Mucosa of descending colon (tissue), 3 donors: ENCODE results near the gene ABCC6. TPM values are rescaled to one million over a fixed set of nuclear protein-coding genes. Genes with fewer than 3 reads are reported as not detected.
A peak's percentile ranks its signal among the peaks of the same experiment; 100 is the strongest.
"Not testable (repeated sequence)": the region's sequence is repeated elsewhere in the genome, so short reads cannot be mapped to it uniquely, and the experiment has no call there.

Experiments
- ATAC-seq: fragments of 200-7000 bp; cut with Tn5 transposase; one replicate; pipeline ENCODE4 v1.9.1; 2020; ENCODE audit warnings: mild to moderate bottlenecking, moderate library complexity
- DNase-seq, 3 donors: peaks; one replicate each; pipeline ENCODE4 v3.0.0-alpha.2; 2020
- H3K36me3 ChIP-seq: fragments of 200-600 bp; one replicate; pipeline ENCODE4 v1.8.0; 2021; ENCODE audit warnings: low read depth, mild to moderate bottlenecking
- H3K4me1 ChIP-seq: fragments of 200-600 bp; one replicate; pipeline ENCODE4 v1.8.0; 2021; ENCODE audit warnings: low read depth, mild to moderate bottlenecking
- H3K4me3 ChIP-seq: fragments of 200-600 bp; one replicate; pipeline ENCODE4 v1.8.0; 2021; ENCODE audit warnings: mild to moderate bottlenecking
- H3K9me3 ChIP-seq: fragments of 200-600 bp; one replicate; pipeline ENCODE4 v1.8.0; 2021; ENCODE audit warnings: mild to moderate bottlenecking
- CTCF ChIP-seq: fragments of 200-600 bp; IDR thresholded peaks from one replicate; pipeline ENCODE4 v1.8.0; 2022; ENCODE audit warnings: antibody characterized with exemption, mild to moderate bottlenecking
- intact Hi-C, 2 donors: fragments of 100-400 bp; cut with DNase I in 1 of 2; cut with micrococcal nuclease in 1 of 2; formaldehyde crosslinking; loops; one replicate each; pipeline versions ENCODE4 v1.11.0 to v1.11.1; 2022; cut with DNase I, micrococcal nuclease
- total RNA-seq, 3 donors: library from RNA; stranded (reverse); fragmentation: NEBNext Ultra II Directional in 2 of 3; extraction: Animal tissue kit (Norgen Biotek cat#: 25700) in 2 of 3; gene quantifications; one replicate each; pipeline versions ENCODE4 v1.2.1 to v1.2.4, GENCODE V29; 2021 to 2023
- donor health status: DM: no; HTN: no; CAD: no; lungs with moderate emphysema.
- donor health status: DM: no; HTN: no; CAD: no.
- donor health status: DM: no; HTN: yes; CAD: no.

Gene ABCC6
- total RNA-seq, 3 donors from 2014 or later = 12.2 to 34.3 (median 26.4) TPM

GRCh38 chr16:16154281-16154951 lies 68.9 kb downstream of the ABCC6 start:
- peaks cover 6% of the 10 kb centered on the region for H3K4me1 ChIP-seq
- ATAC-seq (no peak), DNase-seq (no peak)
- H3K36me3 ChIP-seq = no peaks in the 10 kb centered on the region
- intact Hi-C loops = no loop called here
- H3K4me3 ChIP-seq = no peak overlapping the region
- no peaks in the 10 kb centered on the region for H3K9me3 ChIP-seq
- TF ChIP-seq CTCF = no peak

- not testable (repeated sequence) for H3K4me3 ChIP-seq
These were observed 70.3 kb downstream of the ABCC6 start for GRCh38 chr16:16153000-16153399.

GRCh38 chr16:16151315-16151714 lies 72.0 kb downstream of the ABCC6 start:
- ATAC-seq (no peak), DNase-seq (no peak)
- H3K4me3 ChIP-seq = no peak overlapping the region
- no peak for TF ChIP-seq CTCF
- no peaks in the 10 kb centered on the region for H3K9me3 ChIP-seq
- intact Hi-C loops = no loop called here
- H3K36me3 ChIP-seq = no peaks in the 10 kb centered on the region
- H3K4me1 ChIP-seq = peaks cover 6% of the 10 kb centered on the region

More at GRCh38 chr16:16153000-16153399, 70.3 kb downstream of the ABCC6 start:
- H3K9me3 ChIP-seq, H3K36me3 ChIP-seq, ATAC-seq, DNase-seq, H3K4me1 ChIP-seq, intact Hi-C loops: not testable (repeated sequence)

GRCh38 chr16:16150878-16151152 lies 72.5 kb downstream of the ABCC6 start:
- ATAC-seq (no peak), DNase-seq (no peak)
- Histone ChIP-seq H3K4me3 (no peak overlapping the region), H3K4me1 (peaks cover 6% of the 10 kb centered on the region), H3K36me3 (no peaks in the 10 kb centered on the region), H3K9me3 (no peaks in the 10 kb centered on the region)
- intact Hi-C loops = no loop called here
- no peak for TF ChIP-seq CTCF

GRCh38 chr16:16150117-16150877 lies 73.0 kb downstream of the ABCC6 start:
- peak; percentile 30 to 58 (median 45) for DNase-seq
- peak; percentile 41 for ATAC-seq
- intact Hi-C loops = no loop called here
- Histone ChIP-seq H3K9me3 (no peaks in the 10 kb centered on the region), H3K4me3 (no peak overlapping the region), H3K4me1 (peaks cover 6% of the 10 kb centered on the region), H3K36me3 (no peaks in the 10 kb centered on the region)
- no peak for TF ChIP-seq CTCF

- no peak for DNase-seq
- H3K36me3 ChIP-seq = no peaks in the 10 kb centered on the region
- no peak for TF ChIP-seq CTCF
- H3K4me3 ChIP-seq = no peak overlapping the region
- no peak for ATAC-seq
- H3K9me3 ChIP-seq = no peaks in the 10 kb centered on the region
- H3K4me1 ChIP-seq = peaks cover 6% of the 10 kb centered on the region
- intact Hi-C loops = no loop called here
These were observed 73.6 kb downstream of the ABCC6 start for GRCh38 chr16:16149710-16150116.
